Activated T-cell treated with anti-CD3 and anti-CD28 coated beads, Interleukin-2, amount 50 U/mL, for 72 hours (primary cell): ENCODE measurements around the gene HDX. TPM values are rescaled to one million over a fixed set of nuclear protein-coding genes. Genes with fewer than 3 reads are reported as not detected.
"Not testable (repeated sequence)": the region's sequence is repeated elsewhere in the genome, so short reads cannot be mapped to it uniquely, and the experiment has no call there.

Experiments
- ATAC-seq, 2 donors: fragments of 150-1000 bp; cut with Tn5 transposase; replicated peaks in 1 of 2; 2 replicates each; pipeline ENCODE4 v1.10.0; 2021; ENCODE audit warnings: moderate library complexity in 2 of 2, mild to moderate bottlenecking in 1 of 2
- DNase-seq, 2 donors: peaks; one replicate each; pipeline ENCODE4 v3.0.0; 2021 to 2022; ENCODE audit warnings: mixed read lengths in 1 of 2
- H3K27ac Mint-ChIP-seq: one replicate; pipeline ENCODE4 v1.8.0; 2022; ENCODE audit warnings: mild to moderate bottlenecking, moderate library complexity, mixed read lengths
- H3K27me3 Mint-ChIP-seq: one replicate; pipeline ENCODE4 v1.8.0; 2022; ENCODE audit warnings: low read depth, mixed read lengths
- H3K36me3 Mint-ChIP-seq, 2 donors: one replicate each; pipeline ENCODE4 v1.8.0; 2022; ENCODE audit warnings: mixed read lengths in 2 of 2, mild to moderate bottlenecking in 1 of 2; ENCODE audit not compliant: insufficient read depth in 2 of 2
- H3K4me1 Mint-ChIP-seq: one replicate; pipeline ENCODE4 v1.8.0; 2022; ENCODE audit warnings: low read depth, mixed read lengths
- H3K4me3 Mint-ChIP-seq, 2 donors: one replicate each; pipeline ENCODE4 v1.8.0; 2022; ENCODE audit warnings: mild to moderate bottlenecking in 2 of 2, mixed read lengths in 2 of 2, moderate library complexity in 2 of 2
- H3K9me3 Mint-ChIP-seq, 2 donors: one replicate each; pipeline ENCODE4 v1.8.0; 2022; ENCODE audit warnings: mixed read lengths in 2 of 2
- total RNA-seq, 2 donors: library from RNA; stranded (reverse); gene quantifications; one replicate each; pipeline ENCODE4 v1.2.3, GENCODE V29; 2022

Gene HDX
- total RNA-seq, 2 donors from 2014 or later = 1.3 to 3.0 TPM

DNA sequence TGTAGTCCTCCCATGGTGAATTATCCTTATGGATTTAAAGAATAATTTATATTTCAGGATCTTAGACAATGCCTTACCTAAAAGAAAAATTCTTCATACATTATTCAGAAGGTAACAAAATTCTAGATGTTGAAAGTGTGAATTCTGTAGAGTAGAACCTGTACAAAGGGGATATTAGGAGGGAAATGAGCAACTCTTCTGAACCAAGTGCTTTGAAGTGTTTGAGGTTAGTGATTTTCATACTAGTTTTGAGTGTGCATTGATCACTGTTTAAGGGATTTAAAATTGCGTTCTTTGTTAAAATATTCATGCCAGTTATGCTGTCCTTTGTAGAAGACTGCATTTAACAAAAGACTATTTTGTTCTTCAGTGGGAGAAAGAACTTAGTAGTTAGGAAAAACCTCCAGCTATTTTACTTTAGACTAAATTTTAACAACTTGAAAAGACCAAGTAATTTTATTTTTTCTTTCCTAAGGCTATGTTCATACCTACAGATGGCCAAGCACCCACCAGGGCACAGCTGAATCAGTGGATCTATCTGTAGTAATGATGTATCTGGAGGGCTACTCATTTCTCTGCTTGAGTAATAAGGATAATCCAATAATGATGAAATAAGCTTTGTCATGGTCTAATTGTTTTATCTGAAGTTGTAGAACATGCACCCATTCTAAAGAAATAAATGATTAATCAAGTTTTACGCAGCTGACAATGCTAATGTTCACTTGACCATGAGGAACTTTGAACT is 180.0 kb downstream of the HDX start:
- Mint-ChIP-seq H3K27me3 (no peaks in the 10 kb centered on the region), H3K4me1 (no peaks in the 10 kb centered on the region), H3K27ac (no peak overlapping the region), H3K36me3 (no peaks in the 10 kb centered on the region), H3K4me3 (no peak overlapping the region), H3K9me3 (no peaks in the 10 kb centered on the region)
- ATAC-seq (no peak), DNase-seq (no peak)

DNA sequence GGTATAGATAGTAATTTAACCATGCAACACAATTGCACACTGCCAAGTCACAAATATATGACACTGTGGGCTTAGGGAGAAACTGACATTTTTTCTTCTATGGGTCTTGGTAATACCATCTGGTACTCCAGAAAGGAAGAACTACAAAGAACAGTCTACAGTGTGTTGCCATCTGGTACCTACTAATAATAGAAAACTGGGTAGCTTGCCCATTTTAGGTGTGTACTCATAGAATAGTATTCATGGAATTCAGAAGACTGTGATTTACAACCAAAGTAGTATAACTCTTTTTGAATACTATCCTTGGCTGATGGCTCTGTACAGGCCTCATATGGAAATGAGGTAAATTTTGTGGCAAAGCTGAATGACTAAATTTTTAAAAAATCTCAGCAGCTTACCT is 181.6 kb downstream of the HDX start:
- Mint-ChIP-seq H3K27ac (no peak overlapping the region), H3K36me3 (no peaks in the 10 kb centered on the region), H3K9me3 (peaks cover 0 to 4% of the 10 kb centered on the region in 2 donors), H3K4me3 (no peak overlapping the region), H3K4me1 (no peaks in the 10 kb centered on the region), H3K27me3 (no peaks in the 10 kb centered on the region)
- ATAC-seq = no peak
- no peak for DNase-seq

DNA sequence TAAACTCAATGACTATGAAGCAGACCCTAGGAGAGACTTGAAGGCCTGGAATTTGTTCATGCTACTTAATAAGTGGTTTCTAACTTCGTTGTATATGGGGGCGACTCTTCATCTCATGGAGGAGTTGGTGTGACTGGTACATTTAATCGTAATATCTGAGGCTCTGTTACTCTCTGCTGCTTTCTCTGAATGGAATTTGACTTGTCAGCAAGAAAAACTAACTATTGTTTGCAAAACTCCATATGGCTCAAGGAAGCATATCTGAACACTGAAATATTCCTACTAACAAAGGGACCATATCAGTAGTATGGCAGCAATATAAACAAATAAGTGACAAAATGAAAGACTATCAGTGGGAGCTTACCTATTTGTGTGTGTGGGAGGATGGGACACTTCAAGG is 182.2 kb downstream of the HDX start:
- Mint-ChIP-seq H3K9me3 (peaks cover 0 to 4% of the 10 kb centered on the region in 2 donors), H3K27me3 (no peaks in the 10 kb centered on the region), H3K27ac (no peak overlapping the region), H3K4me1 (no peaks in the 10 kb centered on the region), H3K4me3 (no peak overlapping the region), H3K36me3 (no peaks in the 10 kb centered on the region)
- ATAC-seq (no peak), DNase-seq (no peak)

DNA sequence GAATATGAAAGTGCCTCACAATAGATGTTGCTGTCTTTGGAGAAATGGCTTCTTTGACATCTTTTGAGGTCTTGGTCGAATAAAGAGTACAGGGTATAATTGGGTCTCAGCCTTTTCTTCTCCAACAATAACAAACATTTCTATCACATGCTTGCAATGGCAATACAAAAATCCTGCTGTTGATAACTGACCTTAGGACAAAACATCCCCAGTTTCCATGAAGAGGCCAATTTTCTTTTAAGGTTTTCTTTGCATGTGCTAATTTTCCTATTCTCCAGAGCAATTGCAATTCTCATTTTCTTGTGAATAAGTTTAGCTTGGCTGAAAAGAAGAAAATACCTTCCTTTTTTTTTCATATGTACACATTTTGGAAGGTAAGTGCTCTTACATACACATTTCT is 183.6 kb downstream of the HDX start:
- H3K36me3 Mint-ChIP-seq = no peaks in the 10 kb centered on the region
- DNase-seq = no peak
- no peaks in the 10 kb centered on the region for H3K4me1 Mint-ChIP-seq
- ATAC-seq = no peak
- H3K4me3 Mint-ChIP-seq = no peak overlapping the region
- H3K9me3 Mint-ChIP-seq = peaks cover 0 to 4% of the 10 kb centered on the region in 2 donors
- H3K27ac Mint-ChIP-seq = no peak overlapping the region
- H3K27me3 Mint-ChIP-seq = peaks cover 3% of the 10 kb centered on the region

DNA sequence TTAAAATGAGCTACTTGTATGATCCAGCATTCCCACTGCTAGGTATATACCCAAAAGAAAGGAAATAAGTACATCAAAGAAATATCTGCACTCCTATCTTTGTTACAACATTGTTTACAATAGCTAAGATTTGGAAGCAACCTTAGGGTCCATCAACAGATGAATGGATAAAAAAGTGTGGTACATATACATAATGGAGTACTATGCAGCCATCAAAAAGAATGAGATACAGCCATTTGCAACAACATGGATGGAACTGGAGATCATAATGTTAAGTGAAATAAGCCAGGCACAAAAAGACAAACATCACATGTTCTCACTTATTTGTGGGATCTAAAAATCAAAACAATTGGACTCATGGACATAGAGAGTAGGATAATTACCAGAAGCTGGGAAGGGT is 186.3 kb downstream of the HDX start:
- H3K4me1 Mint-ChIP-seq, H3K27ac Mint-ChIP-seq, DNase-seq, H3K27me3 Mint-ChIP-seq, H3K4me3 Mint-ChIP-seq, H3K9me3 Mint-ChIP-seq, ATAC-seq, H3K36me3 Mint-ChIP-seq: not testable (repeated sequence)
